Osteoblast (primary cell): ENCODE data around the gene COL19A1. TPM values are rescaled to one million over a fixed set of nuclear protein-coding genes. Genes with fewer than 3 reads are reported as not detected.

Source experiments
- DNase-seq: peaks from one replicate; pipeline ENCODE4 v3.0.0; 2011; ENCODE audit warnings: low spot score, mixed read lengths; ENCODE audit not compliant: insufficient read length; ENCODE audit errors: missing footprints
- H2AFZ ChIP-seq: 2 replicates; pipeline ENCODE4 v1.6.0; 2011; ENCODE audit warnings: mild to moderate bottlenecking, low read length
- H3K27ac ChIP-seq: 2 replicates; pipeline ENCODE4 v1.5.1; 2011; ENCODE audit warnings: mild to moderate bottlenecking, low read depth, low read length, moderate library complexity
- H3K27me3 ChIP-seq: 2 replicates; pipeline ENCODE4 v1.6.0; 2012; ENCODE audit warnings: mild to moderate bottlenecking, control low read depth, inconsistent platforms, low read length, moderate library complexity; ENCODE audit not compliant: insufficient read depth
- H3K36me3 ChIP-seq: 2 replicates; pipeline ENCODE4 v1.5.1; 2011; ENCODE audit warnings: mild to moderate bottlenecking, low read length, control low read depth, moderate library complexity; ENCODE audit not compliant: insufficient read depth
- H3K4me1 ChIP-seq: 2 replicates; pipeline ENCODE4 v1.5.1; 2011; ENCODE audit warnings: mild to moderate bottlenecking, low read length, control low read depth, moderate library complexity; ENCODE audit not compliant: insufficient read depth
- H3K4me2 ChIP-seq: 2 replicates; pipeline ENCODE4 v1.6.0; 2011; ENCODE audit warnings: mild to moderate bottlenecking, low read length; ENCODE audit not compliant: insufficient read depth
- H3K4me3 ChIP-seq: fragments of 200-600 bp; sonication (generic); 3 replicates; pipeline ENCODE4 v1.5.1; 2012; ENCODE audit warnings: mild to moderate bottlenecking, low read length, inconsistent platforms; ENCODE audit not compliant: insufficient read depth
- H3K79me2 ChIP-seq: 2 replicates; pipeline ENCODE4 v1.6.0; 2012; ENCODE audit warnings: mild to moderate bottlenecking, low read length, control low read depth, inconsistent platforms; ENCODE audit not compliant: insufficient read depth
- H3K9me3 ChIP-seq: 2 replicates; pipeline ENCODE4 v1.5.1; 2011; ENCODE audit warnings: low read depth, low read length, control low read depth
- H4K20me1 ChIP-seq: 2 replicates; pipeline ENCODE4 v1.6.0; 2012; ENCODE audit warnings: mild to moderate bottlenecking, low read length, control low read depth; ENCODE audit not compliant: insufficient read depth
- CTCF ChIP-seq: IDR thresholded peaks from 2 replicates; pipeline ENCODE4 v1.5.1; 2011; ENCODE audit warnings: mild to moderate bottlenecking, low read depth, low read length, moderate library complexity; ENCODE audit errors: extremely low read depth
- total RNA-seq: library from RNA; depleted of rRNA; stranded (reverse); fragments of >200 nt; gene quantifications from 2 replicates; pipeline ENCODE4 v1.2.3, GENCODE V29; 2012

Gene COL19A1
- total RNA-seq, 1 donor, result under 0.01 TPM

- no peak overlapping the region for H3K4me3 ChIP-seq
- H3K27me3 ChIP-seq, result no peaks in the 10 kb centered on the region
- H3K36me3 ChIP-seq, result no peaks in the 10 kb centered on the region
- no peaks in the 10 kb centered on the region for H3K4me1 ChIP-seq
- no peak overlapping the region for H3K4me2 ChIP-seq
- H4K20me1 ChIP-seq, result no peaks in the 10 kb centered on the region
- no peak for TF ChIP-seq CTCF
- no peak overlapping the region for H2AFZ ChIP-seq
- H3K79me2 ChIP-seq, result no peaks in the 10 kb centered on the region
- no peaks in the 10 kb centered on the region for H3K9me3 ChIP-seq
- DNase-seq, result no peak
- no peak overlapping the region for H3K27ac ChIP-seq
These were observed 162.6 kb downstream of the COL19A1 start for GRCh38 chr6:70028926-70029325.

GRCh38 chr6:70033781-70034180 is 167.4 kb downstream of the COL19A1 start:
- no peak for DNase-seq
- Histone ChIP-seq H3K9me3 (no peaks in the 10 kb centered on the region), H3K4me1 (no peaks in the 10 kb centered on the region), H3K4me3 (no peak overlapping the region), H4K20me1 (no peaks in the 10 kb centered on the region), H3K36me3 (no peaks in the 10 kb centered on the region), H3K27me3 (no peaks in the 10 kb centered on the region), H3K79me2 (no peaks in the 10 kb centered on the region), H3K27ac (no peak overlapping the region), H2AFZ (no peak overlapping the region), H3K4me2 (no peak overlapping the region)
- no peak for TF ChIP-seq CTCF

GRCh38 chr6:70037445-70037844 is 171.1 kb downstream of the COL19A1 start:
- Histone ChIP-seq H3K4me2 (no peak overlapping the region), H2AFZ (no peak overlapping the region), H3K4me1 (no peaks in the 10 kb centered on the region), H3K27me3 (no peaks in the 10 kb centered on the region), H4K20me1 (no peaks in the 10 kb centered on the region), H3K36me3 (no peaks in the 10 kb centered on the region), H3K79me2 (no peaks in the 10 kb centered on the region), H3K4me3 (no peak overlapping the region), H3K9me3 (no peaks in the 10 kb centered on the region), H3K27ac (no peak overlapping the region)
- DNase-seq, result no peak
- no peak for TF ChIP-seq CTCF

GRCh38 chr6:70040766-70041165 is 174.4 kb downstream of the COL19A1 start:
- no peak overlapping the region for H3K4me2 ChIP-seq
- H3K27ac ChIP-seq, result no peak overlapping the region
- no peaks in the 10 kb centered on the region for H3K79me2 ChIP-seq
- H2AFZ ChIP-seq, result no peak overlapping the region
- H4K20me1 ChIP-seq, result no peaks in the 10 kb centered on the region
- H3K27me3 ChIP-seq, result no peaks in the 10 kb centered on the region
- DNase-seq, result no peak
- TF ChIP-seq CTCF, result no peak
- no peaks in the 10 kb centered on the region for H3K36me3 ChIP-seq
- H3K4me1 ChIP-seq, result no peaks in the 10 kb centered on the region
- H3K4me3 ChIP-seq, result no peak overlapping the region
- H3K9me3 ChIP-seq, result no peaks in the 10 kb centered on the region
